GM19025 (cell line): ENCODE data around the gene NGEF.
"Not testable (repeated sequence)": the region's sequence is repeated elsewhere in the genome, so short reads cannot be mapped to it uniquely, and the experiment has no call there.

Experiments used
- ATAC-seq: cut with Tn5 transposase; IDR thresholded peaks from one replicate; pipeline ENCODE4 v1.9.1; 2021; ENCODE audit warnings: mild to moderate bottlenecking, low read depth, moderate library complexity; ENCODE audit not compliant: unreplicated experiment

Gene NGEF

GRCh38 chr2:232859385-232859916 is 153.6 kb downstream of the NGEF start:
- no peak for ATAC-seq

GRCh38 chr2:232857158-232857563 is 155.9 kb downstream of the NGEF start:
- no peak for ATAC-seq

DNA sequence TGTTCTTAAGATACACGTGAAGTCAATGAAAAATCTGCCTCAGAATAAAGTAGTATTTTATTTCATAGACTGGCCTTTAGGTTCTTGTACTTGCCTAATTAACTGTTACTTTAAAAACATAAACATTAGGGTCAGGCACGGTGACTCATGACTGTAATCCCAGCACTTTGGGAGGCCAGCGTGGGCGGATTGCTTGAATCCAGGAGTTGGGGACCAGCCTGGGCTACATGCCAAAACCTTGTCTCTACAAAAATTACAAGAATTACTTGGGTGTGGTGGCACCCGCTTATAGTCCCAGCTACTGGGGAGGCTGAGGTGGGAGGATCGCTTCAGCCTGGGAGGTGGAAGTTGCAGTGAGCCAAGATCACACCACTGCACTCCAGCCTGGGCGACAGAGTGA is 159.0 kb downstream of the NGEF start:
- ATAC-seq, result no peak

GRCh38 chr2:232852676-232853075 is 160.4 kb downstream of the NGEF start:
- ATAC-seq, result no peak

DNA sequence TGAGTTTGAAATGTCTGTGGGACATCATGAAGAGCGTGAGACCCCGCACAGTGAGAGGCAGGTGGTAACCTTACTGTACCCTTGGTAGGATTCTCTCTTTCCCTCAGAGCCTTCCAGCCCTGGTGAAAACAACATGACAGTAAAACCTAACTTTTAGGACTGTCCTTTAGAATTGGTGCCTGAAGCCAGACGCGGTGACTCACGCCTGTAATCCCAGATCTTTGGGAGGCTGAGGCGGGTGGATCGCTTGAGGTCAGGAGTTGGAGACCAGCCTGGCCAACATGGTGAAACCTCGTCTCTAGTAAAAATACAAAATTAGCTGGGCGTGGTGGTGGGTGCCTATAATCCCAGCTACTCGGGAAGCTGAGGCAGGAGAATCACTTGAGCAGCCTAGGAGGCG is 161.0 kb downstream of the NGEF start:
- ATAC-seq, result not testable (repeated sequence)

DNA sequence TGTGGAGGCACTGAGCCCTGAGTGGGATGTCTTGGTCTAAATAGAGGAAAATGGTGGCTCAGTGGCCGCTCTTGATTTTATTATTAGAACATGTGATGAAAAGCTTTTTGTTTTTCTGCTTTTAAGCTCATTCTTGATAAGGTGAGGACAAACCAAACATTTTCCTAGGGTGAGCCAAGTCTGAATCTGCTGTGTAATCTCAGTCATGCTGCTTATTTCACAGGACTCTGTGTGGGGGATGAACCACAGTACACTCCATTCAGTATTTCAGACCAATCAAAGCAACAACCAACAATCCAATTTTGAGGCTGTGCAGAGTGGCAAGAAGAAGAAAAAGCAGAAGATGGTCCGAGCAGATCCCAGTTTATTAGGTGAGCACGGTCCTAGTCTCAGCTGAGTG is 163.0 kb downstream of the NGEF start:
- ATAC-seq, result no peak

DNA sequence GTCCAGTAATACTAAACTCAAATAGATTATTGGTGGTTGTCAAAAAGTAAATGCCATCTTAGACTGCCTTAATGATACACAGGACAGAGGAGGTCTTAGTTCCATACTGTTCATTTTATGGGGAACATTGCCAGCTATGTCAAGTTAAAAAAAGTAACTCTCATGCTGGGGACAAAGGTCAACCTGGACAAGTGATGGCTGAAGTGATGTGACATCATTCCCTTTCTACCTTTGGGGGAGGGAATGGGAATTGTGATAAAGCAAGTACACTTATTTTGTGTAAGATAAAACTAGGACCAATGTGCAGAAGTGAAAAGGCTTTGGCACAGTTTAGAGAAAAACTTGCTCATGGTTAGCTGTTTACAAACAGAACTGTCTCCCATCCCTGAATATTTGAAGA is 167.0 kb downstream of the NGEF start:
- ATAC-seq, result no peak

- no peak for ATAC-seq
Observed at GRCh38 chr2:232843834-232844233, 169.2 kb downstream of the NGEF start.

- ATAC-seq, result no peak
Observed at GRCh38 chr2:232842689-232843088, 170.4 kb downstream of the NGEF start.

GRCh38 chr2:232839411-232840079 is 173.5 kb downstream of the NGEF start:
- ATAC-seq, result no peak

DNA sequence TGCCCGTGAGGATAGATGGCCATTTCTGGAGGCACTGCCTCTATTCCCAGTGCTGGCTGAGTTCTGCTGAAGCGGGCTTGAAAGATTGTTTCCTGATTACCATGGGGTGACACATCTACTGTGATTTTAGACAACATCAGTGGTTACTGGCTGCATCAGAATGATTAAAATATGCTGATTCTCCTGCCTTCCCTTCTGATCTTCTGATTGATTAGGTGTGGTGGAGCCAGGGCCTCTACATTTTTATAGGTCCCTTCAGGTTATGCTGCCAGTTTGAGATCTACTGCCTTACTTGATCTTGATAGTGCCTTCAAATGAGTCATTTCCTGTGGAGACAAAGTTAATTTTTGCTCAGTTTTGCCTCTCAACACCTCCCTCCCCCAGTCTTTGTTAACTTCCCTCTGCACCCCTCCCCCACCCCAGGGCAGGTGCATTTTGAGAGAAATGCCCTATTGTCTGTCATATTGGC is 174.6 kb downstream of the NGEF start:
- peak; percentile 61 for ATAC-seq

DNA sequence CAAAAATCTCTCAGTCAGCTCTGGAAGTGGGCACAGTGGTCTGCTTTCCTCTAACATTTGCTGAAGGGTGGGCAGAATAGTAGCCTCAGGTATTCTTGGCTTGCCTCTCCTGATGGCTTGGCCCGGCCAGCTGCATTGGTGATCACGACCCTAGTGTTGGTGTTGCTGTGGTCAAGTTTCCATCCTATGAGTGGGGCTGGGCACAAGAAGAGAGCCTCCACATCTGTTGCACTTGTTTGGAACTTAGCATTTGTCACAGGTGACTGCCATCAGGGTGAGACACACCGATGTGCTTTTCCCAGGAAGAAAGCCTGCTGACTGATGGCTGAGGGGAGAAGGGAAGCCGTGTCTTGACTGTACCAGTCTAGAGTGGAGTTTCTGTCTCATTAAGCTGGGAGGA is 176.1 kb downstream of the NGEF start:
- ATAC-seq, result no peak

DNA sequence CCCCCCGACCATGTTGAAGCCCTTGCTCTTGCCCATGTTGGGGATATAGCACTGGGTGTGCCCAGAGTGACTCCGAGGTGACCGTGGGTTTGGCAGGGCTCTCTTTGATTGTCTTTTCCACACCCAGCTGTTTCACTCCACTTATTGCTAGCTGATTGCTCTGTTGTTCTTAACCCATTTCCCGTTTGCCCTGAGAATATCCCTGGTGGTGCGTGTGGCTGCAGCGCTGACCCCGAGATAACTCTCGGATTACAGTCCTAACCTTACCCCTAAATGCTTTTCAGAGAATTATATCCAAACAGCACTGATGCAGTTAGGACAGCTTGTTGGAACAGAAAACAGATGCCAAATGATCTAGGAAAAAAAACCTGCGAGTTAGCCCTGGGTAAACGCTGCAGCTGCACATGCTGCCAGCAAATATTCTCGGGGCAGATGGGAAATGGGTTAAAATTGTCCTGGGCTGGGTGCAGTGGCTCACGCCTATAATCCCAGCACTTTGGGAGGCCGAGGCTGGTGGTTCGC is 177.3 kb downstream of the NGEF start:
- ATAC-seq, result no peak

- no peak for ATAC-seq
Observed at GRCh38 chr2:232833830-232834229, 179.2 kb downstream of the NGEF start.

GRCh38 chr2:232831496-232831895 is 181.6 kb downstream of the NGEF start:
- ATAC-seq, result no peak

GRCh38 chr2:232829988-232830387 is 183.1 kb downstream of the NGEF start:
- ATAC-seq, result no peak
